Measurements from ENCODE around the gene FAM20A.

FAM20A gene

GRCh38 chr17:68600931-68601564, at the start of gene FAM20A:
Gene FAM20A, minus strand, starts transcription at chr17:68601367. Its CDS starts 701 bp downstream, at chr17:68600666.
- DNase-seq (ENCODE audit: low spot score) = peak; percentile 52

GRCh38 chr17:68649324-68649723, 48.2 kb upstream of the FAM20A start:
- DNase-seq (ENCODE audit: low spot score) = no peak

- no peak for DNase-seq (ENCODE audit: low spot score)
Measured at GRCh38 chr17:68646626-68647526, 45.7 kb upstream of the FAM20A start.

- DNase-seq (ENCODE audit: low spot score) = no peak
Measured at GRCh38 chr17:68642118-68642412, 40.9 kb upstream of the FAM20A start.

GRCh38 chr17:68641276-68642117, 40.3 kb upstream of the FAM20A start:
- DNase-seq (ENCODE audit: low spot score) = no peak

GRCh38 chr17:68640242-68640989, 39.2 kb upstream of the FAM20A start:
- no peak for DNase-seq (ENCODE audit: low spot score)

GRCh38 chr17:68634345-68634876, 33.2 kb upstream of the FAM20A start:
- no peak for DNase-seq (ENCODE audit: low spot score)

GRCh38 chr17:68628576-68628957, 27.4 kb upstream of the FAM20A start:
- no peak for DNase-seq (ENCODE audit: low spot score)

GRCh38 chr17:68627956-68628575, 26.9 kb upstream of the FAM20A start:
- DNase-seq (ENCODE audit: low spot score) = no peak

- DNase-seq (ENCODE audit: low spot score) = no peak
Measured at GRCh38 chr17:68624381-68624780, 23.2 kb upstream of the FAM20A start.

- no peak for DNase-seq (ENCODE audit: low spot score)
Measured at GRCh38 chr17:68623811-68624210, 22.6 kb upstream of the FAM20A start.

GRCh38 chr17:68622423-68622822, 21.3 kb upstream of the FAM20A start:
- no peak for DNase-seq (ENCODE audit: low spot score)

GRCh38 chr17:68621065-68621464, 19.9 kb upstream of the FAM20A start:
- DNase-seq (ENCODE audit: low spot score) = no peak

- no peak for DNase-seq (ENCODE audit: low spot score)
Measured at GRCh38 chr17:68616334-68616733, 15.2 kb upstream of the FAM20A start.

- DNase-seq (ENCODE audit: low spot score) = no peak
Measured at GRCh38 chr17:68614718-68615117, 13.6 kb upstream of the FAM20A start.

GRCh38 chr17:68613739-68614298, 12.7 kb upstream of the FAM20A start:
- peak; percentile 48 for DNase-seq (ENCODE audit: low spot score)

- no peak for DNase-seq (ENCODE audit: low spot score)
Measured at GRCh38 chr17:68612923-68613292, 11.7 kb upstream of the FAM20A start.

GRCh38 chr17:68612209-68612922, 11.2 kb upstream of the FAM20A start:
- DNase-seq (ENCODE audit: low spot score) = no peak

GRCh38 chr17:68611353-68612208, 10.4 kb upstream of the FAM20A start:
- DNase-seq (ENCODE audit: low spot score) = no peak

Measured in AG08396 (cell line).